VCaP (cell line): ENCODE results near the gene PER3.

Source experiments
- H3K27ac ChIP-seq: fragments of 450-650 bp; 2 replicates; pipeline ENCODE4 v1.5.1; 2017
- CTCF ChIP-seq: fragments of 450-650 bp; conservative IDR thresholded peaks from 2 replicates; pipeline ENCODE4 v1.5.1; 2017; ENCODE audit warnings: mild to moderate bottlenecking, moderate library complexity

Gene PER3

GRCh38 chr1:7861452-7861851 lies 77.4 kb downstream of the PER3 start:
- H3K27ac ChIP-seq, result no peak overlapping the region
- no peak for TF ChIP-seq CTCF

DNA sequence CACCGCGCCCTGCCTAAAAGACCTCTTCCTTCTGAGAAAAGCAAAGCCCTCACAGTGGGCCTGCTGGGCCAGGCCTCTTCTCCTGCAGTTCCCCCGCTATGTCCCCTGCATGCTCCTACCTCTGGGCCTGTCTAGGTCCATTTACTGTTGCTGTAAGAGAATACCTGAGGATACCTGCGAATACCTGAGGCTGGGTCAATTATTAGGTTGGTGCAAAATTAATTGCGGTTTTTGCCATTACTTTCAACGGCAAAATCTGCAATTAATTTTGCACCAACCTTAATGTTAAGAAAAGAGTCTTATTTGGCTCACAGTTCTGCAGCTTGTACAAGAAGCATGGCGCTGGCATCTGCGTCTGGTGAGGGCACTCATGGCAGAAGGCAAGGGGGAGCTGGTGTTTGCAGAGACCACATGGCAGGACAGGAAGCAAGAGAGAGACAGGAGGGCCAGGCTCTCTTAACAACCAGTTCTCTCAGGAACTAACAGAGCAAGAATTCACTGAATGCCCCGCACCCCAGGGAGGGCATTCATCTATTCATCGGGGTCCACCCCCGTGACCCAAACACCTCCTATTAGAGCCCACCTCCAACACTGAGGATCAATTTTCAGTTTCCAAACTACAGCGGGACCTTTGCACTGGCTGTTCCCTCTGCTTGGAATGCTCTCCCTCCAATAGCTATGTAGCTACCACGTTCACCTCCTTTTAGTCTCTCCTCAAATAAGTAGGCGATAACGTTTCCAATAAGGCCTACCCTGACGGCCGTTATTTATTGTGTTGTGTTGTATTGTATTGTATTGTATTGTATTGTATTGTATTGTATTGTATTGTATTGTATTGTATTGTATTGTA lies 78.3 kb downstream of the PER3 start:
- no peak for TF ChIP-seq CTCF
- H3K27ac ChIP-seq, result no peak overlapping the region

DNA sequence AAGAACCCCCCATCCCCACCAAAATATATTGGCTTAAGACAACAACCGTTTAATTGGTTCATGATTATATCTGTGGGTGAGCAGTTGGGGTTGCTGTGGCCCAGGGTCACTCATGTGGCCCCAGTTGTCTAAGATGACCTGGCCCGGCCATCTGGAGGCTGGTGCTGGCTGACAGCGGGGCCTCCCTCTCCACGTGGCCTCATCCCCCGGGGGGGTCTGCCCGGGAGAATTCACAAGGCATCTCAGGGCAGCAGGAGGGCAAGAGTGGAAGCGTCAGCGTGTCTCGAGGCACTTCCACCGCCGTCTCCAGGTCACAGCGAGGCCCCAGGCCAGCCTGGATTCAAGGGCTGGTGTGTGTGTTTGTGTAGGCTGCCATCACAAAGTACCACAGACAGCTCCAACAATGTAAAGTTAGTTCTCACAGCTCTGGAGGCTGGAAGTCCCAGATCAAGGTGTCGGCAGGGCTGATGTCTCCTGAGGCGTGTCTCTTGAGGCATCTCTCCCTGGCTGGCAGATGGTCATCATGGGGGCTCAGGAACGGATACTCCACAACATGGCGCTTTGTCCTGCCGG lies 79.8 kb downstream of the PER3 start:
- no peak overlapping the region for H3K27ac ChIP-seq
- TF ChIP-seq CTCF, result no peak

- H3K27ac ChIP-seq, result no peak overlapping the region
- no peak for TF ChIP-seq CTCF
These were observed 81.9 kb downstream of the PER3 start for GRCh38 chr1:7865978-7866377.

- TF ChIP-seq CTCF, result no peak
- H3K27ac ChIP-seq, result no peak overlapping the region
These were observed 84.1 kb downstream of the PER3 start for GRCh38 chr1:7868070-7868780.

DNA sequence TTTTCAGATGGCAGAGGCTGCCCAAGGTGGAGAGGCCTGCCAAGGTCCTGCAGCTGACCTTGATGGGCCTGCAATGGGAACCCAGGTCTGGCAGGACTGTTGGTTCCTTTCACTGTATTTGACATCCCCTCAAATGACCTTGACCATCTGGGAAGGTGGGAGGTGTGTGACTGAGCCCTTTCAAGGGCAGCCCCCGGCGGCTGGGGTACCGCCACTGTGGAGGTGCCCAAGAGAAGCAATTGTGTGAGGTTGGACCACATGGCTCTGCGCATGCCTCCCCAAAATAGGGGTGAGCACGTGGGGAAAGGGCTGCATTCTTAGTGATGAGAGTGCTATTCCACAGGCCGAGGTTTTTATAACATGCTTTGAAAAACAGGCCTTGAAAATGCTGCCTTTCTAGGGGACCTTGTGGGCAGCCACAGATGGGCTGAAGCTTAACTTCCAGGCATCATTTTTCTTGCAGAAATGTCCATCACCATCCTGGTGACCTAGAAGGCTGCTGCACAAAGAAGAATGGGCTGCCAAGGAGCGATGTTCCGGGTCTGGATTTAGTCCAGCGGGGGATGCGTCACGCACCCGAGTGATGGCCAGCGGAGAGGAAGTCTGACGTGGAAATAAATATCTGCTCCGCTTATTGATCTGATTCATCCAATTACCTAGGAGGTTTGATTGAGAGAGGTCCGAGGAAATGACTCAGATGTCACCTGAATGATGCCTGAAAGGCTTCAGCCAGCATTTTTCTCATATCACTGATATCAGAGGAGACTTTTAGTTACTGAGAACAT lies 85.2 kb downstream of the PER3 start:
- H3K27ac ChIP-seq, result no peak overlapping the region
- no peak for TF ChIP-seq CTCF

DNA sequence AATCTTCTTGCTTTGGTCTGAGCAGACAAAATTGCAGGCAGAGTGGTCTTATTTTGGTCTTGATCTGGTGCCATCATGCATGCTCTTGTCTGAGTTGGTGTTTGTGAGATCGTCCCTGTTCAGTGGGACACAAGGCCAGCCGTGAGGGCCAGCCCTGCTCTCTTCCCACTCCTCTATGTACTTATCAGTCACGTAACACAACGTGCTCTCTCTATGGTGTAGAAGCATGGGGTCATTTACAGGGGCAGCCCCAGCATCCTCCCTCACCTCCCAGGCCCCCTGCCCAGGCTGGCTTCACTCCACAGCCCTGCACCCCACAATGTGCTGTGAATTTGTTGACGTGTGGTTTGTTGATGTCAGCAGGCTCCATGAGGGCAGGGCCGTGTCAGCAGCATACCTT lies 87.0 kb downstream of the PER3 start:
- no peak for TF ChIP-seq CTCF
- H3K27ac ChIP-seq, result no peak overlapping the region
